Stimulated activated CD8-positive, alpha-beta memory T cell treated with anti-CD3 and anti-CD28 coated beads, Interleukin-7, amount 100 ng/mL, for 4 hours (primary cell): ENCODE data around the gene DHODH.
"Not testable (repeated sequence)": the region's sequence is repeated elsewhere in the genome, so short reads cannot be mapped to it uniquely, and the experiment has no call there.

Experiments
- DNase-seq, 2 donors: peaks; one replicate each; pipeline ENCODE4 v3.0.0-alpha.2; 2020; ENCODE audit warnings: low read depth in 2 of 2

Gene DHODH

GRCh38 chr16:72008424-72009216 lies at the start of gene DHODH:
Gene DHODH, plus strand, starts transcription at chr16:72008744. Its CDS starts 21 bp downstream, at chr16:72008765.
- DNase-seq = peak; percentile 97 to 98

GRCh38 chr16:71961066-71962039 lies 47.2 kb upstream of the DHODH start:
- peak; percentile 64 to 73 for DNase-seq

- no peak for DNase-seq
Observed at GRCh38 chr16:71963125-71963875, 45.2 kb upstream of the DHODH start.

GRCh38 chr16:71965223-71965622 lies 43.3 kb upstream of the DHODH start:
- DNase-seq = no peak

- no peak for DNase-seq
Observed at GRCh38 chr16:71966932-71967331, 41.6 kb upstream of the DHODH start.

- DNase-seq = no peak
Observed at GRCh38 chr16:71969353-71969752, 39.2 kb upstream of the DHODH start.

GRCh38 chr16:71971571-71971970 lies 37.0 kb upstream of the DHODH start:
- DNase-seq = no peak

GRCh38 chr16:71972356-71972755 lies 36.2 kb upstream of the DHODH start:
- DNase-seq = no peak

GRCh38 chr16:71973001-71973400 lies 35.5 kb upstream of the DHODH start:
- DNase-seq = no peak

GRCh38 chr16:71974068-71974818 lies 34.3 kb upstream of the DHODH start:
- no peak for DNase-seq

GRCh38 chr16:71985262-71985974 lies 23.1 kb upstream of the DHODH start:
- no peak for DNase-seq

GRCh38 chr16:71986131-71986530 lies 22.4 kb upstream of the DHODH start:
- no peak for DNase-seq

GRCh38 chr16:71995038-71995437 lies 13.5 kb upstream of the DHODH start:
- DNase-seq = no peak

- not testable (repeated sequence) for DNase-seq
Observed at GRCh38 chr16:71997578-71997977, 11.0 kb upstream of the DHODH start.

GRCh38 chr16:72001180-72001874 lies 7.2 kb upstream of the DHODH start:
- no peak for DNase-seq

GRCh38 chr16:72002619-72003018 lies 5.9 kb upstream of the DHODH start:
- DNase-seq = no peak

- DNase-seq = not testable (repeated sequence)
Observed at GRCh38 chr16:72008065-72008423, 500 bp upstream of the DHODH start.

GRCh38 chr16:72009779-72010178 lies 1.2 kb downstream of the DHODH start:
- DNase-seq = no peak

- DNase-seq = no peak
Observed at GRCh38 chr16:72012607-72013006, 4.1 kb downstream of the DHODH start.

GRCh38 chr16:72013389-72013788 lies 4.8 kb downstream of the DHODH start:
- no peak for DNase-seq
